ENCODE data around the gene FBXO33. TPM values are rescaled to one million over a fixed set of nuclear protein-coding genes. Genes with fewer than 3 reads are reported as not detected.

The FBXO33 gene
- total RNA-seq, 1 experiment from 2014 or later = 15.3 TPM

DNA sequence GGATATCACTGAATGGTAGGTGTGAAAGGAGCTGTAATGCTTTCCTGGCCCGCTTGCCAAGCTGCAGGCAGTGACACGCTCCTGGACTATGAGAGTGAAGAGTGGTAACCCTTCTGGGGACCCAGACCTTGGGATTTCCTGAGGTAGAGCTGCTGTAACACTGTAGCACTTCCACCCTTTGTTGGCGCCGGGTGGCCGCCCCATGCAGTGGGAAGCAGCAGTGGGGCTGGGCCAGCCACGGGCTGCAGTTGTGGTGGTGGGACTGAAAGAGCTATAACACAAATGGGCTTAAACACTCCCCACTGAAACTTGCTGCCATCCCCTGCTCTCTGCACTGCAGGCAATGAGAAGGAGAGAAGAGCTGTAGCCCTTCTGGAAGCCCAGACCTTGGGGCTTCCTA lies 9.6 kb upstream of the FBXO33 start:
- Histone ChIP-seq H3K4me3 (no peak overlapping the region), H3K36me3 (no peaks in the 10 kb centered on the region; the same call in 1 of the 2 replicates), H3K4me1 (no peaks in the 10 kb centered on the region), H3K27me3 (no peaks in the 10 kb centered on the region), H3K27ac (no peak overlapping the region), H3K9me3 (replicated peaks) (no peaks in the 10 kb centered on the region)
- DNase-seq = no peak

DNA sequence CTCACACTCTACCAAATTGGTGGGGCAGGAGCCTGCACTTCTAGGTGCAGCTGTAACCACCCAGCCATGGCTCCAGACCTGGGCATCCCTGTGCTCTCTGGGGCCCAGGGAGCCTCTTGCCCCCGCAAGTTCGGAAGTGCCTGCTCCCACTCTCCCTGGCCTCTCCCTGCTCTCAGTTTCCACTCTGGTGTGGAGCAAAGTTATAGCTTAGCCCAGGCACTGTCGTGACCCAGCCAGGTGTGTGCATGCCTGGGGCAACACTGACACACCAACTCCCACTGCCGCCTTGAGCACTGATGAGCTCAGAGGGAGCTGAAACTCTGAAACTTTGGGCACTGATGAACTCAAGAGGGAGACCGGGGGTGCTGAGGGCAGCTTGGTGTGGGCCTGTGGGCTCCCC lies 8.7 kb upstream of the FBXO33 start:
- Histone ChIP-seq H3K36me3 (no peaks in the 10 kb centered on the region; the same call in 1 of the 2 replicates), H3K27ac (no peak overlapping the region), H3K27me3 (no peaks in the 10 kb centered on the region), H3K9me3 (replicated peaks) (no peaks in the 10 kb centered on the region), H3K4me1 (no peaks in the 10 kb centered on the region), H3K4me3 (no peak overlapping the region)
- no peak for DNase-seq

DNA sequence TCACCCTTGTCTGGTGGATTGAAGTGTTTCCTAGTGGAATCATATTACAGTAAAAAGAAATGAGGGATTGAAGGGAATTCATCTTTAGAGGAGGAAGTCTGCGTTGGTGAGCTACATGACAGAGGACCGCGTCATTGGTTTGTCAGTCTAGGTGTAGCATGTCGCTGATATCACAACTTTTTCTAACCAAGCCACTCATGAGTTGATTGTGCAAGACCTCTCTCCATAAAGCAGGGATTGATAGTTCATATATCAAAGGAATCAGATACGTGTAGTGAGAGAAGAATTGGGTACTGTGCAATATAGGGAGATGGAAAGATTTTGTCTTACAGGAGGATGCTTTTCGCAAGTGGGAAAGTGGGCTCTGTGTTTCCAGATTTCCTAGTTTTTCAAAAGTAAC lies 3.0 kb upstream of the FBXO33 start:
- H3K9me3 ChIP-seq (replicated peaks) = no peaks in the 10 kb centered on the region
- no peaks in the 10 kb centered on the region; the same call in 1 of the 2 replicates for H3K36me3 ChIP-seq
- H3K4me1 ChIP-seq = no peaks in the 10 kb centered on the region
- no peak overlapping the region for H3K27ac ChIP-seq
- DNase-seq = no peak
- no peak overlapping the region for H3K4me3 ChIP-seq
- H3K27me3 ChIP-seq = no peaks in the 10 kb centered on the region

DNA sequence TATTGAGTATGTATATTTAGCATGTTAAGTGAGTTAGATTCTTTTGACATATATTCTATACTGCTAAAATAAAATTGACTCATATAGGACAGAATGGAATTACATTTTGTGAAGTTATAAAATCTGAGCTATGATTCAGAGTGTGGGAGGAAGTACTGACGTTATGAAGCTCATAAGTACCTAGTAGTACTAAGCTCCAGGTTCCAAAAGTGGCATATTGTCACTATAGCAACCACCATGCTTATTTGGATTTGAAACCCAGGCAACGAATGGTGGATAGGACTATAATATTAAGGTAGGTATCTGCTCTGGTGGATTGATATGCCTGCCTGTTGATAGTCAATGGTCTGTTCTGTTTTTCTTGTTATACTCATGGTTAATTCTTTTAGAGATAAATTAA lies 2.2 kb upstream of the FBXO33 start:
- H3K4me3 ChIP-seq = no peak overlapping the region
- H3K27me3 ChIP-seq = no peaks in the 10 kb centered on the region
- DNase-seq = no peak
- H3K4me1 ChIP-seq = no peaks in the 10 kb centered on the region
- no peaks in the 10 kb centered on the region for H3K9me3 ChIP-seq (replicated peaks)
- no peak overlapping the region for H3K27ac ChIP-seq
- H3K36me3 ChIP-seq = no peaks in the 10 kb centered on the region; the same call in 1 of the 2 replicates

DNA sequence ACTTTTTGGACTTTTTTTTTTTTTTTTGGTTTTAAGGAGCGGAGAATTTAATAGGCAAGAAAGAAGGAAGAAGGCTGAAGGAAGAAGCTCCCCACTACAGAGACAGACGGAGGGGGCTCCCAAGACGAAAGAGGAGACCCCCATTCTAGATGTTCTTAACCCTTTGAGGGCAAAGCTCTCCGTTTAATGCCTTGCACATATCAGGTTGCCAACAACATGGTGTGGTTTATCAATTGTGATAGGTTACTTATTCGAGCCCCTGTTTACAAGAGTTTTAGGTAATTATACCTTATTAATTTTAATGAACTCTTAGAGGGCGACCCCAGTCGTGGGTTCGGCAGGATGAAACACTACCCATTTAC lies 1.2 kb upstream of the FBXO33 start:
- Histone ChIP-seq H3K4me1 (no peaks in the 10 kb centered on the region), H3K27me3 (no peaks in the 10 kb centered on the region), H3K9me3 (replicated peaks) (no peaks in the 10 kb centered on the region), H3K27ac (no peak overlapping the region), H3K36me3 (no peaks in the 10 kb centered on the region; the same call in 1 of the 2 replicates), H3K4me3 (peak overlapping the region; percentile 97)
- no peak for DNase-seq

DNA sequence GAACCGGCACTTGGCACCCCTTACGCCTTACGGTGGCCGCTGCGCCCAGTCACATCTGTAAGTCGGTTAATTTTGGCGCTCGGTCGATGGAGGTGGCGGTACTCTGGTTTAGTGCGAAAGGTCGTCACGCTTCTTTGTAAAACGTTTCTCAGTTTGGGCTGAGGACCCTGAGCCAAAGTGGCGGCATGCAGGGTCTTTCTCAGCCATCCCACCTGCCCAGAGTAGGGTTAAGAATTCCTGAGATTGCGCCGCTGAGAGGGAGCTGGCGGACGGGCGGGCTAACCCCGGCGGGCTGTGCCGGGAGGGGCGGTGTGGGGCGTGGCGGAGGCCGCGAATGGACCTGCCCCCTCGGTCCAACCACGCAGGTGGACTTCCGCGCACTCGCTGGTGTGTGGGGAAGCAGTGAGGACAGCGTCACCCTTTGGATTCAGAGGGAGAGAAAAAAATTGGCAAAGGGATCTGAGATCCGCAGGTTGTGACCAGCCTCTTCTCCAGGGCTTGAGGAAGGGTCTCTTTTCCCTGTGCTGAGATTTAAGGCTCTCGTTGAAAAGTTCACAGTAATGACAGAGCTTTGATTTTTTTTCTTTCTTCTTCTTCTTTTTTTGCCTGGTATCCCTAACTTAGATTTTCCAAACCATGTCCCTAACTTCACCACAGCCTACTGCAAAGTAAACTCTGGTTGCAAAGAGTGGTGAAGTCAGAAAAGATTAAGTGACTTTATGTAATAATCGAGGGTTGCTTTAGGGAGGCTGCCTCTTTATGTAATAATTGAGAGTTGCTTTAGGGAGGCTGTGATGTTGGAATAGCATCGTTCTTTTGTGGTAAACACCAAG lies 602 bp upstream of the FBXO33 start:
- peak; percentile 88 to 89 for DNase-seq
- no peaks in the 10 kb centered on the region for H3K9me3 ChIP-seq (replicated peaks)
- H3K27me3 ChIP-seq = no peaks in the 10 kb centered on the region
- H3K4me3 ChIP-seq = peak overlapping the region; percentile 97
- no peaks in the 10 kb centered on the region for H3K4me1 ChIP-seq
- H3K27ac ChIP-seq = peak overlapping the region; percentile 100
- H3K36me3 ChIP-seq = no peaks in the 10 kb centered on the region; the same call in 1 of the 2 replicates

DNA sequence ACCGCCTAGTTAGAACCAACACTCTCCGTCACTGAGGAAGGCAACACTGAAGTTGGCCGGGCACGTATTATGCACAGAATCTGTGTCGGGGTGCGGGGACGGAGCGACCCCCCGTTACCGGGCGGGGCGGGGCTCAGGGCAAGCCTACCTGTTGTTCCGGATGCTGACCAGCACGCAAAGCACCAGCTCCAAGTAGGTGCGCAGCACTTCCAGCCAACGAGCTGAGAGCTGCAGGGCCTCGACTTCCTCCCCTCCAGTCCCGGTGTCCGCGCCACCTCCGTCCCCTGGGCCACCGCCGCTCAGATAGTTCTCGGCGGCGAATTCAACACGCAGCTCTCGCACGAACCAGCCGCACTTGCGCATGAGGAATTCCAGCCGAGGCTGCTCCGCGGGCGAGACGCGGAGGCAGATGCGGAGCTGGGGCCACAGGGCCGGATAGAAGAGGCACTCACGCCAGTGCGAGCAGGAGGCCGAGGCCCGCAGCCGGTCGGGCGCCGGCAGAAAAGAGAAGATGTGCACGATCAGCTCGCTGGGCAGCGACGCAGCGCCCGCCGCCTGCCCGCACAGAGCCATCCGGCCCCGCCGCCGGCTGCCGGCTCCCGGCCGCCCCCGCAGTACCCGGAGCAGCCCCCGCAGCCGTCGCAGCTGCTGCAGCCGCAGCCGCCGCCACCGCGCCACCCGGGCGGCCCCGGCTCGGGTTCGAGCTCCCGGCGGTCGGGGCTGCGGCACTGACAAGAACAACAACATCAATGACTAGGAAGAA lies 636 bp downstream of the FBXO33 start:
- DNase-seq = peak; percentile 28 to 50
- H3K27me3 ChIP-seq = no peaks in the 10 kb centered on the region

DNA sequence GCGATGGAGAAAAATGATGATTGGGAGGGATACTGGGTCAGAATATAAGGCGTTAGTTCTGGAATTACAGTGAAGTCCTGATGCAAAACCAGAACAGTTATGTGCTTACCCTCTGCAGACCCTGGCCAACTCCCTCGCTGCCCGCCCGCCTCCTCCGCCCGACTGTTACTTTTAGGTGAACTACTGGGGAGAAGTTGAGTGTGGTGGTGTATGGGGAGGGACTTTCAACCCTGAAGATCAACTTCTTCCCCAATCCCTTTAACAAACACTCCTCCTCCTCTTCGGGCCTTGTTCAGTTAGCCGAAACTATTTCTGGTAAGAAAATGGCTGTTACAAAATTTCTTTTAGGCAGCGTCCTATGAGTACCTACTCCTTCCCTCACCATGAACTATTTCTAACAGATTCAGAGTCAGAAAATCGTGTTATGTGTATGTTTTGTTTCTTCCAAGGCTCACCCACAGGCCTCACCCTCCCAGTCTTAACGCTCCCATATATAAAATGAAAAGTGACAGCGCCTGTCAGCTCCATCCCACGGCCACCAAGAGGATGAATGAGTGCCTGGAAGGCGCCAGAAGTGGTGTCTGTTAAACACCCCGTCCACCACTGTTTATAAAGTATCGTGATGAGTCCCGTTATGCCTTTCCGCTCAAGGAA lies 1.3 kb downstream of the FBXO33 start:
- peak in 1 of 2 experiments; percentile 36 for DNase-seq
- H3K36me3 ChIP-seq = no peaks in the 10 kb centered on the region
- H3K27me3 ChIP-seq = no peaks in the 10 kb centered on the region
- H3K4me1 ChIP-seq = 0 out of 2 replicates have a peak, but pooled peaks cover 2% of the 10 kb centered on the region
- peak overlapping the region; percentile 97 for H3K4me3 ChIP-seq
- no peaks in the 10 kb centered on the region for H3K9me3 ChIP-seq (replicated peaks)
- peak overlapping the region; percentile 27; the same call in 1 of the 2 replicates for H3K27ac ChIP-seq

More for the DNA sequence above, 636 bp downstream of the FBXO33 start:
- Histone ChIP-seq H3K4me3 (peak overlapping the region; percentile 97), H3K4me1 (no peaks in the 10 kb centered on the region), H3K9me3 (replicated peaks) (no peaks in the 10 kb centered on the region), H3K36me3 (no peaks in the 10 kb centered on the region), H3K27ac (peak overlapping the region; percentile 100)

DNA sequence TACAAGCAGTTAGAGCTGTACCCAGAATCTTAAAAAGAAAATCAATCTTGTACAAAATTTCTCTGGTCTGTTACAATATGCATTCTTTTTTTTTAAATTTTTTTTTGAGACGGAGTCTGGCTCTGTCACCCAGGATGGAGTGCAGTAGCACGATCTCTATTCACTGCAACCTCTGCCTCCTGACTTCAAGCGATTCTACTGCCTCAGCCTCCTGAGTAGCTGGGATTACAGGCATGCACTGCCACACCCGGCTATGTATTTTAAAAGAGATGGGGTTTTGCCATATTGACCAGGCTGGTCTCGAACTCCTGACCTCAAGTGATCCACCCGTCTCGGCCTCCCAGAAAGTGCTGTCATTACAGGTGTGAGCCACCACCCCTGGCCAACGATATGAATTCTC lies 4.1 kb downstream of the FBXO33 start:
- no peak overlapping the region for H3K4me3 ChIP-seq
- H3K36me3 ChIP-seq = no peaks in the 10 kb centered on the region
- no peaks in the 10 kb centered on the region for H3K9me3 ChIP-seq (replicated peaks)

DNA sequence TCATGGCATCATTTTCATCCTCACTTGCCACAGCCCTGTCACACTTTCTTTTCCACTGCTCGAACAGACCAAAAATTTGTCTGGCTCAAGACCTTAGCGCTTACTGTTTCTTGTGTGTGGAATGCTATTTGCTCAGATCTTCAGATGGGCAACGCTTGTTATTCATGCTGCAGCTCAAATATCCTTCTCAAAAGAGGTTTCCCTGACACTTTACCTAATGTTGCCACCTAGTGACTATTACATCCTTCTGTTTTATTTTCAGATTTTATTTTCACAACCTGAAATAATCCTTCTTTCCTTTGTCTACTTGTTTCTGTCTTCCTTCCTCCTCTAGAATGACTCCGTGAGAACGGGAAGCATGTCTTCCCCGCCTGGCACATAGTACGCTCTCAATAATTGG lies 5.6 kb downstream of the FBXO33 start:
- Histone ChIP-seq H3K9me3 (replicated peaks) (no peaks in the 10 kb centered on the region), H3K27ac (no peak overlapping the region), H3K4me1 (0 out of 2 replicates have a peak, but pooled peaks cover 2% of the 10 kb centered on the region), H3K27me3 (no peaks in the 10 kb centered on the region), H3K36me3 (no peaks in the 10 kb centered on the region), H3K4me3 (no peak overlapping the region)
- DNase-seq = peak in 1 of 2 experiments; percentile 41

More for the DNA sequence above, 4.1 kb downstream of the FBXO33 start:
- no peak for DNase-seq
- H3K27me3 ChIP-seq = no peaks in the 10 kb centered on the region
- no peak overlapping the region for H3K27ac ChIP-seq
- H3K4me1 ChIP-seq = 0 out of 2 replicates have a peak, but pooled peaks cover 2% of the 10 kb centered on the region

DNA sequence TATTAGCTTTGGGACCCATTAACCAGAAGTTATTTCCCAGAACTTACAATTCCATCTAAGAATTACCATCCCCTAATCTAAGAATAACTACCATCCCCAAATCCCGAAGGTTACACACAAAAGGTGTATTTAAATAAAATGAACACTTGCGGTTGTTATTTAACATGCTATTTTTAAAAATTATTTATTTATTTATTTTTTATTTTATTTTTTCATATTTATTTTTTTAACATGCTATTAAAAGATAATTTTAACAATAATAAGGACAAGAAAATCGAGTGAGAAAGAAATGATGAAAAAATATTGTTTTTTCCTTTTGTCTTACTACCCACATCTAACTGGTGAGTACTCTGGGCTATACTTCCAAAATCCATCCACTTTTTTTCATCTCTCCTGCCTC lies 6.3 kb downstream of the FBXO33 start:
- H3K4me3 ChIP-seq = no peak overlapping the region
- DNase-seq = no peak
- H3K9me3 ChIP-seq (replicated peaks) = no peaks in the 10 kb centered on the region

DNA sequence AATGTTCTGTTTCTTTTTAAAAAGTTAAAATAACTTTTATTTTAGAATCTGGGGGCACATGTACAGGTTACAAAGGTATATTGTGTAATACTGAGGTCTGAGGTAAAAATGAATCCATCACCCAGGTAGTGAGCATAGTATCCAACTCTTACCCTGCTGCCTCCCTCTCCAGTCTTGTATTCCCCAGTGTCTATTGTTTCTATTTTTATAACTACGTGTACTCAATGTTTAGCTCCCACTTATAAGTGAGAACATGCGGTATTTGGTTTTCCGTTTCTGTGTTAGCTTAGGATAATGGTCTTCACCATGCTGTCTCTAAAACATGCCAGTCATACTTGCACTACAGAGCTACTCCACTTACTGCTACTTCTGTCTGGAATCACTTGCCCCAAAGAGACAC lies 8.4 kb downstream of the FBXO33 start:
- Histone ChIP-seq H3K36me3 (no peaks in the 10 kb centered on the region), H3K4me1 (0 out of 2 replicates have a peak, but pooled peaks cover 2% of the 10 kb centered on the region), H3K9me3 (replicated peaks) (no peaks in the 10 kb centered on the region), H3K4me3 (no peak overlapping the region), H3K27me3 (no peaks in the 10 kb centered on the region), H3K27ac (no peak overlapping the region)
- no peak for DNase-seq

More for the DNA sequence above, 6.3 kb downstream of the FBXO33 start:
- H3K27me3 ChIP-seq = no peaks in the 10 kb centered on the region
- H3K27ac ChIP-seq = no peak overlapping the region
- 0 out of 2 replicates have a peak, but pooled peaks cover 2% of the 10 kb centered on the region for H3K4me1 ChIP-seq
- no peaks in the 10 kb centered on the region for H3K36me3 ChIP-seq

DNA sequence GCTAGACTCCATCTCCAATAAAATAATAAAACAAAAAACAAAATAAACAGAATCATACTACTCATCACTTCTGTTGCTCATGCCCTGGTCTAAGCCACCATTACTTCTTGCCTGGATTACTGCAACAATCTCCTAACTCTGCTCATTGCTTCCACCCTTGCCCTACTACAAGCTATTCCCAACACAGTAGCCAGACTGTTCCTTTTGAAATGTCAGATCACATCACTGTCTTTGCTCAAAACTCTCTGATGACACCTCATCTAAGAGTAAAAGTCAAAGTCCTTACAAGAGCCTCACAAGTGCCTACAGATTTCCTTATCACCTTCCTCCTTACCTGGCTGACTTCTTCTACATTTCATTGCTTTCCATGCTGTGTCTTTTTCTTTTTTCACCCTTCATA lies 10.0 kb downstream of the FBXO33 start:
- Histone ChIP-seq H3K27me3 (no peaks in the 10 kb centered on the region), H3K4me3 (no peak overlapping the region)
- DNase-seq = no peak

DNA sequence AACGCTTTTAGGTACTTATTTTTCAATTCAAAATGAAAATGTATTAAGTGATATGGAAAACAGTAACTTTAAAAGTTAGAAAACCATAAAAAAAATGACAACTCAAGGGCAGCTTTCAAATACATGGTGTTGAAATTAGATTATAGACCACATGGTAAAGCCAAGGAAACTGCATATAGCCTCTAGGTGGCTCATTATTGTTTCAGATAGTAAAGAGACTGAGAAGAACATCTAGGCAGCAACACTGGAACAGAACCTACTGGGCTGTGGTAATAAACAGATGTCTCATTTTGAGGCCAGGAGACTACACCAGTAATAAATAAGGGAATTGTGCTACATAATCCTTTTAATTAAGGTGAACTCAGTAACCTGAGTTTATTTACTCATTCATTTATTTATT lies 13.0 kb downstream of the FBXO33 start:
- H3K4me3 ChIP-seq = no peak overlapping the region
- H3K27ac ChIP-seq = no peak overlapping the region
- H3K36me3 ChIP-seq = no peaks in the 10 kb centered on the region
- no peaks in the 10 kb centered on the region for H3K4me1 ChIP-seq
- H3K27me3 ChIP-seq = no peaks in the 10 kb centered on the region
- no peak for DNase-seq
- peaks cover 14% of the 10 kb centered on the region for H3K9me3 ChIP-seq (replicated peaks)

More for the DNA sequence above, 10.0 kb downstream of the FBXO33 start:
- Histone ChIP-seq H3K4me1 (0 out of 2 replicates have a peak, but pooled peaks cover 2% of the 10 kb centered on the region), H3K36me3 (no peaks in the 10 kb centered on the region), H3K9me3 (replicated peaks) (no peaks in the 10 kb centered on the region), H3K27ac (no peak overlapping the region)

Measured in SJCRH30 (cell line).